Stimulated activated CD4-positive, alpha-beta T cell treated with anti-CD3 and anti-CD28 coated beads, TNF-alpha, amount 100 ng/mL, for 1 hour (primary cell): ENCODE data around the gene IGLL5.
"Not testable (repeated sequence)": the region's sequence is repeated elsewhere in the genome, so short reads cannot be mapped to it uniquely, and the experiment has no call there.

ENCODE experiments used
- DNase-seq, 3 donors: peaks; one replicate each; pipeline ENCODE4 v3.0.0-alpha.2; 2020; ENCODE audit warnings: low read depth in 3 of 3, low spot score in 1 of 3

Gene IGLL5

GRCh38 chr22:22900527-22901205 lies 13.1 kb downstream of the IGLL5 start:
- not testable (repeated sequence) for DNase-seq

DNA sequence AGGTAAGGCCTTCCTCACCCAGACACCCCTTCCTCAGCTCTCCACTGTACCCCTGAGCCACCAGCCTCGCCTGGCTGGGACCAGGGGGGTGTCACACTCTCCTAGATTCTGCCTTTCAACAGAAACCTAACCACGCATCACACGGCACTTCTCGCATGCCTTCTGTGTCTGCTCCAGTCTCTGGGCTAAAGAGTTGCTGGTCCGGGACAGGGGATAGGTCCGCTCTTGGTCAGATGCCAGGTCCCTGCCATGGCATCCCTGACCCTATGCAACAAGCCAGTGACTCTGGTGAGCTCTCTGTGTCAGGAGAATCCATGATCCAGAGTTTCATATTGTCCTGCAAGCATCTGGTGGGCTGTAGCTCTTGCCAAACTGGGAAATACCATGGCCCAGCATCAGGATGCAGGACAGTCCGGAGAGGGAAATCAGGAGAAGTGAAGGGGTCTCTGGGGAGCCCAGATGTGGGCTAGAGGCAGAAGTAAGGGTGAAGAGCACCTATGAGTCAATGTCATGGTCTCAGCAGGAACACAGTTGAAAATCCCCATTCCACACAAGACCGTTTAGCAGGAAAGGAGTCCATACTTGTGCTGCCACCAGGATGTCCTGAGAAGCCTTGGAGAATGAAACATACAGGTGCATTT lies 14.1 kb downstream of the IGLL5 start:
- DNase-seq = no peak

- DNase-seq = no peak
Measured at GRCh38 chr22:22902247-22903001, 14.8 kb downstream of the IGLL5 start.

- no peak for DNase-seq
Measured at GRCh38 chr22:22903355-22903777, 15.8 kb downstream of the IGLL5 start.

DNA sequence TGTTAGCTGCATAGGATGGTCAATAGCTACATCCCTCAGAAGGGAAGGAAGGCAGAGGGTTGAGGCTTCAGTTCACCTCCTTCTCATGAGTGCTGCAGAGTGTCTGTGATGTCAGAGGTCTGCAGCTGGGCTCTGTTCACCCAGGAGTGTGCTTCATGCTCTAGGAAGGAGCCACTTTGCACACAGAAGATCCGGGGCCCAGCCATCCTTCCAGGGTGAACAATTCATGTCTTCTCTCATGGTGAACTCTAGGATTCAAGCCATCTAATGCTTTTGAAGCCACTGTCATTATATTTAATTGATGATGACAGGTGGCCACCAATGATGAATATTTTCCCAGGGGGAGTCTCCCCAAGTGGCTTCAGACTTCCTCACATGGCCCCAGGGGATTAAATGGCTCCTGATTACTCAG lies 16.2 kb downstream of the IGLL5 start:
- not testable (repeated sequence) for DNase-seq

- not testable (repeated sequence) for DNase-seq
Measured at GRCh38 chr22:22904736-22905135, 17.1 kb downstream of the IGLL5 start.

GRCh38 chr22:22906391-22906790 lies 18.8 kb downstream of the IGLL5 start:
- not testable (repeated sequence) for DNase-seq

GRCh38 chr22:22906907-22907550 lies 19.4 kb downstream of the IGLL5 start:
- no peak for DNase-seq

DNA sequence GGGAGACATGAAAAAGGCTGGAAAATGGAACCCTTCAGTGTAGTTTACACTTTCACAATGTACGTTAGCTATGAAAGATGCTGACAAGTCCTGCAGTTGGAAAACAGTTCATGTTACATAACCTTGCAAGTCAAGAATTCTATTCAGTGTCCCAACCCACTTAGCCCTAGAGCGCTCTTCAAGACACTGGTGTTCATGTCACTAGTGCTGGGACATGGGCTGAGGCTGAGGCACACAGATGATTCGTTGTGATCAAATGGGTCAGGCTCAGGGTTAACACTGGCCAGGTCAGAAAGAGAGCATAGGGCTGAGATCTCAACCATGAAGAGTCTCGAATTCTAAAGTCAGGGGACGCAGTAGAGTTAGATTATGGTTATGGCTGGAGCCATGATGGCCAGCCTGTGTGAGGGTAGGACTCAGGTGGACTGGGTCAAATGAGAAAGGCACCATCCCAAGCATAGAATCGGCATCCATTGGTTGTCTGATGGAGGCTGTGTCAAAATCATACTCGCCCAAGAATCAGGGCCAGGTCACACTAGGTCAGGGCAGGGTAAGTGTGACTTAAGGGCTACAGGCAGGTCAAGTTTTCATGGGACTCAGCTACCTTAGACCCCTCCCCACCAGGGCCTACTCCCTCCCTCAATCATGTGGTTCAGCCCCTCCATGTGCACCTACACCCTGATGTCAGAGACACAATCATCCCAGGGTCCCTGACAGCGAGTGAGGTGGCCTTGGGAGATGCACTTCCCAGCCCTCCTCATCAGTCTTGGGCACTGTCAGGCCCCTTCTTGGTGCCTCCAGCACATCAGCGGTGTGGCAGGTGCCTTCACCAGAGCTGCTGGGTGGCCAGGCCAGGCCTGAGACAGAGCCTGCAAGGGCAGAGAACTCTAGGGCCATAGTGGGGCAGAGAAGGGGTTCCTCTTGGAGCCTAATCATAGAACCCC lies 20.2 kb downstream of the IGLL5 start:
- no peak for DNase-seq

DNA sequence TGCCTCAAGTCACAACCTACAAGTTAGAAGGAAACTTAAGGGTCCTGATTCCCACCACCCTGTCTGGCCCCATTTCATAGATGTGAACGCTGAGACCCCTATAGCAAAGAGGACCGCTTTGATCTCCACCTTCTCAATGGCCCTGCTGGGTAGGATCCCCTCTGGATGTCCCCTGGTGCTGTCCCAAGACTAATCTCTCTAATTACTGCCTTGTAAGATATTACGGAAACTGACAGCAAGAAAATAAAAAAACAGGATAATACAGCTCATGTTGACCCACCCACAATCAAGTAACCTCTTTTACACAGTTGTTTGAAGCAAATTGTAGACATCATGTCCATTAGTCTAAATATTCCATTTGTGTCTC lies 20.9 kb downstream of the IGLL5 start:
- no peak for DNase-seq

GRCh38 chr22:22908941-22909604 lies 21.5 kb downstream of the IGLL5 start:
- no peak for DNase-seq

DNA sequence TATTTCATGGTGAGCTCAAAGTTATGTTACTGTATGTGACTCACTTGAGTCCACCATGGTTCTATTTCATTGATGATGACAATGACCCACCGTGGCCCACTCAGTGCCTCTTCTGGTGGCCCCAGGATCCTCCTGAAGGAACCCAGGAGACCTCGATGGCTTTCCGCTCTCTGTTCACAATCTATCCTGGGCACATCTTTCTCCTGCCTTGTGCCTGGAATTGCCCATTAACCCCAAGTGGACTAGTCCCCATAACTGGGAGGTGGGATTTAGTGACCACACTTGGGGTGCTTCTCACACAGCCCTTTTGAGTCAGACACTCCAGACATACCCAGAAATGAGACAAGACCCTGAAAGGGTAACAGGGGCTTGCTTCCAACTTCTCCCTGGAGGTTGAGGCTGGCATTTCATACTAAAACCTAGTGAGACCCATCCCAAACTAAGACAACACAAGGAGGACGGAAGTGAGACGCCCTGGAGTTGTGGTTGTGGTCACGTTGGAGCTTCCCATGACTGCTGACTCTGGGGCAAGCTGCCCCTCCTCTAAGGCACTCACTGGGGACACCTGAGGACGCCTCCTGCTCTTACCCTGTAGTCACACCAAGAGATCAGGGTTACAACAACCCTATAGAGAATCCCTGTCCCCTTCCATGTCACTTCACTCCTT lies 22.1 kb downstream of the IGLL5 start:
- no peak for DNase-seq

DNA sequence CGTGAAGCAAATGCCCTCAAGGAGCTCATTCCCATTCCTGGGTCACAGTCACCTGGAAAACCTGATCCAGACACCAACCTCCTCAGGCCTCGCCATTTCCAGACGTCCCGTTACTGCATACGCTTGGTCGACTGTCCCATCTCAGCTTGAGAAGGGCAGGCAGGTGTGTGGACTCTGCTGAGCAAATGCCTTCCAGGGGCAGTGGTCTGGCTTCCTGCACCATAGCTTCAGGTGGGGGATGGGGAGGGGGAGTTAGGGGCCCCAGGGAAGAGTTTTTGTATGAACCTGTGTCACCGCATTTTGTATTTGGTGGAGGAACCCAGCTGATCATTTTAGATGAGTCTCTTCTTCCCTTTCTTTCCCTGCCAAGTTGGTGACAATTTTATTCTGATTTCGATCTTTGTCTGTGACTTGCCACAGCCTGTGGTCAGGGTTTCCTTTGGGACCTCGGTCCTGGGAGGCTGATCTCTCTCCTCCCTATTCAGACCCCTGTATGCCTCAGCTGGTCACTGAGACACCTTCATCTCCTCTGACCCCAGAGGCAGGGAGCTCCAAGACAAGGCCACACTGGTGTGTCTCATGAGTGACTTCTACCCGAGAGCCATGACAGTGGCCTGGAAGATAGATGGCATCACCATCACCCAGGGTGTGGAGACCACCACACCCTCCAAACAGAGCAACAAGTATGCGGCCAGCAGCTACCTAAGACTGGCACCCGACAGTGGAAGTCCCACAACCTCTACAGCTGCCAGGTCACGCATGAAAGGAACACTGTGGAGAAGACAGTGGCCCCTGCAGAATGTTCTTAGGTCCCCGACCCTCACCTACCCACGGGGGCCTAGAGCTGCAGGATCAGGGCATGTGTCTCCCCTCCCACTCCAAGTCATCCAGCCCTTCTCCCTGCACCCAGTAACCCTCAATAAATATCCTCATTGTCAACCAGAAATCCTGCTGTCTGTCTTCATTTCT lies 22.9 kb downstream of the IGLL5 start:
- no peak for DNase-seq

GRCh38 chr22:22911327-22912134 lies 23.9 kb downstream of the IGLL5 start:
- DNase-seq = no peak

DNA sequence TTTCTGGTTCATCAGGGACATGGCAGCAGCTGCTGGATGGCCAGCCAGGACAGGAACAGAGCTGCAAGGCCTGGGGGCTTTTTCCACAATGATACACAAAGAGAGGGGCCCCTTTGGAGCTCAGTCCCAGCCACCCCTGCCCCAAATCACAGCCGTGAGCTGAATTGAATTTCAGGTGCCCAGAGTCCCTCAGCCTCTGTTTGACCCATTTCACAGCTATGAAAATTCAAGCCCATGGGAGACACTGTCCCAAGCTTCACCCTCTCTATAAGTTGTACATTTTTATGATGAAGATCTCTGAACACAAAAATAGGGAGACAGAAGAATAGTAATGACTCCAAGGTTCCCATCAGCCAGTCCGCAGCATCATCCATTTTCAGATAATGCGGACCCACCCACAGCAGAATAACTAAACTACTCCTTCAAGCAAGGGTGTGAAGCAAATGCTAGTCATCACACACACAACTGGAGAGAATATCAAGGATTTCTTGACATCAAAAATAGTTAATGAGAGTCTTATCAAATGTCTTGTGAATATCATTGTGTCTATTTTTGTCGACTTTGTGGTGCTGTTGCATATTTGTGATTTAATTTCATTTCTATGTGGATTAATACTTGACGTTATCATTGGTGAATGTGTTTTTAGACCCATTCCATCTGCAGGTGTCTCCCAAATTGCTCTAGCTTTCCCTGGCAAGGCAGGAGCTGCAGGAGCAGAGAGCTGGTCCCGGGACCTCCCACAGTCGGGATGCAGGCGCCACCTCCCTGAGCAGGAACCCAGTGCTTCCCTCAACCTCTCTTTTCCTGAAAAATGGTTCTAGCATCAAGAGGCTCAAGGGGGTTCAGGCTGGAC lies 24.7 kb downstream of the IGLL5 start:
- DNase-seq = no peak

- DNase-seq = no peak
Measured at GRCh38 chr22:22912988-22913253, 25.3 kb downstream of the IGLL5 start.

- DNase-seq = no peak
Measured at GRCh38 chr22:22913989-22914388, 26.4 kb downstream of the IGLL5 start.
